Measurements from ENCODE around the gene WDR54.

GRCh38 chr2:74414881-74415761 lies 6.4 kb upstream of the WDR54 start:
- TF ChIP-seq CTCF (IDR thresholded peaks at IDR 0.05; ENCODE audit: borderline replicate concordance, extremely low read depth, low read length, poor library complexity, severe bottlenecking), result no peak
- no peak for TF ChIP-seq EZH2 (IDR thresholded peaks at IDR 0.05; ENCODE audit: borderline replicate concordance, low read depth, low read length, severe bottlenecking)

Measured in DND-41 (cell line).